NCI-H2196 treated with DMSO at 0.1 percent for 48 hours (cell line): ENCODE results near the gene KRT82.

Experiments used
- DNase-seq: peaks from one replicate; lab custom pipeline; 2025; ENCODE audit not compliant: unreplicated experiment; lab: John Stamatoyannopoulos, UW

The KRT82 gene

DNA sequence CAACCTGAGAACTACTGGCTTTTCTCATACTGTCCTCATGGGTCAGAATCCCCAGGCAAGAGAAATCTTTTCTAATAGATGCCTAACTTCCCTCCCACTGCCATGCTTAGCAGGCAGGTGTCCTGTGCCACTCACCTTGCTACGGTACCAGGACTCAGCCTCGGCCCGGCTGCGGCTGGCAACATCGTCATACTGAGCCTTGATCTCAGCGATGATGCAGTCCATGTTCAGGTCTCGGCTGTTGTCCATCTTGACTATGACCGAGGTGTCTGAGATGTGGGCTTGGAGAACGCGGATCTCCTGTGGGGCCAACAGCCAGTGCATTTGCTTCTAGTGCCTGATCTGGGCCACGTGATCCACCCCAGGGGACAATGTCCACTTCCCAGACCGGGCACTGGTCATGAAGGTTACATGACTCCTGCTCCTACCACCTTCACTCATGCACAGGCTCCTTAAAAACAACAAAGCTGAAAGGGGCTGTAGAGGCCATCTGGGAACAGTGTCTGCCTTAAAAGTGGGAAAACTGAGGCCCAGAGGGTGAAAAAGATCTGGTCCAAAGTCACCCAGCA is 42.9 kb downstream of the KRT82 start:
- DNase-seq, result no peak

DNA sequence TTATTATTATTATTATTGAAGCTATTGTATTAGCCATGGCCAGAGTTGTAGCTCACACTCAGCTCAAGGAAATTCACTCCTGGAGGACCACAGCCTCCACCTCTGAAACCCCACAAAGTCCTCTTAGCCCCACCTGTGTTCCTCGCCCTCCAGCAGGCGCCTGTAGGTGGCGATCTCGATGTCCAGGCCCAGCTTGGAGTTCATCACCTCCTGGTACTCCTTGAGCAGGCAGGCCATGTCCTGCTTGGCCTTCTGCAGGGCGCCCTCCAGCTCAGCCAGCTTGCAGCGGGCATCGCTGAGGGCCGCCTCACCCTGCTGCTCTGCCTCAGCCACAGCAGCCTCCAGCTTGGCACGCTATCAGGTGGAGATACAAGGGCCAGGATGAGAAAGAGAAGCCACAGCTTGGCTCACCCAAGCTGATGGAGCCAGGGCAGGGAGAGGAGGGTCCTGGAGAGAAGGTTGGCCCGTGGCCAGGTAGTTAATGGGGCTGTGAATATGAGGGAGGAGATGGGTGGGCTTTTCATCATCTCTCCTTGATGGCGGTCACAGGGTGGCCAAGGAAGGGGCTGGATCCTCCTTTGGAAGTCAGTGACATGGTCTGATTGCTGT is 43.9 kb downstream of the KRT82 start:
- DNase-seq, result no peak

DNA sequence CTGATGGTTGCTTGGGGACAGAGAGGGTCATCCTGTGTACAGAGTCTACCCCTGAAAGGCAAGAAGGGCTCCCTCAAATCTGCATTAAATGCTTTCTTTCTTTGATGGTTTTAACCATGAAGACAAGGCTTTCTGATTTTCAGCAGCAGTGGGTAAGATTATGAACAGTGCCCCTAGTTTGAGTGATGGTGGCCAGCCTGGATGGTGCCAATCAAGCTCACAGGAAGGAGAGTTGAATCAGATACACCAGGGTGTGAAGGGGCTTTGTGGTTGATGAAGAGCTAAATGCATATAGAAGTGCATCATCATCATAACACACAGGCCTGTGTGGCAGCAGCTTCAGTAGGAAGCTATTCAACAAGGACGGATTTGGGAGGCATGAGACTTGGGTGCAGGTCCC is 44.6 kb downstream of the KRT82 start:
- no peak for DNase-seq

- DNase-seq, result no peak
These were observed 45.4 kb downstream of the KRT82 start for GRCh38 chr12:52360663-52361271.

GRCh38 chr12:52360106-52360662 is 46.0 kb downstream of the KRT82 start:
- no peak for DNase-seq

- no peak for DNase-seq
These were observed 46.5 kb downstream of the KRT82 start for GRCh38 chr12:52359621-52360061.

DNA sequence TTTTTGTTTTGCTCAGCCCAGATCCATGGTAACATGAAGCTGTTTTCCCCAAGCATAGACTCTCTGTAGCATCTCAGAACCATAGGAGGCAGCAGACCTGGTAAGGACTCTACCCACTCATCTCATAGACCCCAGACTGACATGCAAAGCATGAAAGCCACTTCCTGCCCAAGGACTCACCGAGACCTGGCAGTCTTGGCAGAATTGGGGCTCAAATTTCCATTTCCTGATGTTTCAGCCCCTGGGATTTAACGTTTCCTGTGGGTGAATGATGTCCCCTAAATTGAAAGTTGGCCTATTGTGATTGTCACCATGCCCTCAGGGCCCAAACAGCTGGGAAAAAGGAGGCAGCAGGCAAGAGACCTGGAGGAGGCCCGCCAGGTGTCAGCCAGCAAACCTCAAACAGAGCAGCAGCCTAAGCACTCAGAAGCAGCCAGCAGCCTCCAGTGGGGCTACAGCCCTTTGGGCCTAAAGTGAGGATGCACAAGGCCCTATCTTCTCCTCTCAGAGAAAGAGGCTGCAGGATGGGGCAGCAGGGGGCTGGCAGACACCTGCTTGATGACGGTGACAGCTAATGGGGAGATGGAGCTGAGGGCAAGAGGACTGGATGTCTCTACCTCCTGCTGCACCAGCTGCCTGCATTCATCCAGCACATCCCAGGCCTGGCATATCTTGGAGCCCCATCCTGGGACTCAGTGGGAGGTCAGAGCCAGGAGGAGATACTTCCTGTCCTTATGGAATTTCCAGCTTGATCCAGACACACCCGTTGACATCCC is 47.4 kb downstream of the KRT82 start:
- no peak for DNase-seq

DNA sequence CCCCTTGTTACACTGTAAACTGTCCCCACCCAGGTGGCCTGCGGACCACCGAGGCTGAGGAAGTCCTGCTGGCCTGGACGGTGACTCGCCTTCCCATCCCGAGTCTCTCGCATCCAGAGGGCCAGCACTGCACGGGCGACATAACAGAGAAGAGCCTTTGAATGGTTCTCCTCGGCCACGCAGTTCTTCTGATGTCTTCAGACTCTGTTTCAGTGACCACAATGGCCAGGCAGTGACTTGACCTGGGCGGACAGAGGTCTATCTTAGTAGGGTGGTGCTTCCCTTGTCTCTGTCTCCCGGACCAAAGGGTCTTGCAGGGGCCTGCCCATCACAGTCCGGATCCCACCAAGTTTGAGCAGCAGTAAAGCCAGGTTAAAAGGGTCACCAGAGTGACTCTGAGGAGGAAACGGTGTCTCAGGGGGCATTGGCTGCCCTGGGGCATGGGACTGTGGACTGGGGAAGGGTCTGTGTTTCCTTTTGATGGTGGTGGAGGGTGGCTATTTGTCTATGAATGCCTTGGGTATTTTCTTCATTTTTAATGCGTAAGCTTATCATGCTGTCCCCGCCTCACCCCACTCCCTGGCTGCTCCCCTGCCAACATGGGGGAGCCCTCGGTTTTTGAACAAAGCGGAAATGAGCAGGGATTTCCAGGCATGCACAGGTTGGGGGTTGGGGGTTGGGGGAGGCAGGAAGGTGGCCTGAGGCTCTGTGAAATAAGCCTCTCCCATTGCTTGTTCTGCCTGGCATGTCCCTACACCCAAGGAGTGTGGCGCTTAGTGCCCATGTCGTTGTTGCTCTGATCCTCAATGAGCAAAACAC is 49.2 kb downstream of the KRT82 start:
- DNase-seq, result no peak

DNA sequence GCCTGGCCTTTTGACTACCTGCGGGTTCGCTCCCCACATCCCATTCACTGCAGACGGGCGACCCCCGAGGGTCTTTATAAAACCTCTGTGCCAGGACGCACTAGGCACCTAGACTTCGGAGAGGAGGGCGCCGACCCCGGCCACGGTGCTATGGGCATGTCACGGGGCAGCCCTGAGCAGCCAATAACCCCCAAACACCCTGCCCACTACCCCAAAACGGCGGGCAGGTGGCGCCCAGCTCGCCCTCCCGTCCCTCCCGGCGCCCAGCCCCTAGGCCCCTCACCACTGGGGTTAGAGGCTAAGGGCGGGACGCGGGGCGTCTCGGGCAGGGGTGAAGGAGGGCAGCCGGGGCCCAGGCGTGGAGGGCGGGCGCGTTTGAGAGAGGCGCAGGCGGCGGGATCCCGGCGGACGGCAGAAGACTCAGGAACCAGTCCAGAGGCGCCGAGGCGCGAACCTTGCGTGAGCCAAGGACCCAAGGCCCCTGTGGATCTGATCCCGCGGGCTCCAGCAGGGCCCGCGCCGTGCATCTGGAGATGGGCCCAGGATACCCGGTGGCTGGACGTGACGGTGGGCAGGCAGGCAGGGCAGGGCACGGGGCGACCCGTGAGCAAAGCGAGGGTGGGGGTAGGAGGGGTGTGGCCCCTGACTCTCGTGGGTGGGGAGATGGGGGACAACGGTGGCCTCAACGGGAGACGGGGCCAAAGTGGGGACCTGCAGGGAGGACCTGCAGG is 49.9 kb downstream of the KRT82 start:
- no peak for DNase-seq

GRCh38 chr12:52355176-52355575 is 51.0 kb downstream of the KRT82 start:
- DNase-seq, result no peak

DNA sequence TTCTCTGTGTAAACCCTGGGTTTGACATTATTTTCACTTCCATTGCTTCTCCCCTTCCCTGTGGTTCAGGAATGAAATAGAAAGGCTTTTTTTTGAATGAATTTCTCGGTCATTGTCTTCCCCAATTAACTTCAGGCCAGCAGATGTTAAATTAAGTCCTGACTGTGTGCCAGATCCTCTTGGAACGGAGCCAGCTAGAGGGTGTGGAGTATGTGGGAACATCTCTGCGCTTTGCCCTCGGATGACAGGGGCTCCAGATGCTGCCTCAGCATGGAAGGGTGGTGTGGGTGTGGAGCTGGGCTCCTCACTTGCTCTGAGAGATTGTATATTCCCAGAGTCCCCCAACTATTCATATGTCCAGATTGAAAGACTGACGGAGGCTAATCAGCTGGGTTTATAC is 51.9 kb downstream of the KRT82 start:
- DNase-seq, result no peak

DNA sequence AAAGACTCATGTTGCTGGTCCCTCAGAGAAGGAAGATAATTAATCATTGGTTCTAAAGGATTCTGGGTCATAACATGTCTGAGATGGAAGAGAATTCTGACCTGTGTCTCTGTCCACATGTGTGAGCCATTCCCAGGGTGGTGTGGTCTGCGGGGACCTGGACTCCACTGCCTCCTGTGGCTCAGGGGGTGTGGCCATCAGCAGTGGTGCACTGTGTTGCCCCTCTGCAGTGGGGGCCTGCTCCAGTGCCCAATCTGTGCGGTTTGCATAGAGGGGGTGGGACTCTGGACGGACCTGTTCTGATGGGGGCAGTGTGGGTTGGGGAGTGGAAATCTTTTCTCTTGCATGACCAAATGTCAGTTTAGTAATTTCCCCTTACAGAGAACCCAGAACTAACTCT is 52.4 kb downstream of the KRT82 start:
- no peak for DNase-seq

DNA sequence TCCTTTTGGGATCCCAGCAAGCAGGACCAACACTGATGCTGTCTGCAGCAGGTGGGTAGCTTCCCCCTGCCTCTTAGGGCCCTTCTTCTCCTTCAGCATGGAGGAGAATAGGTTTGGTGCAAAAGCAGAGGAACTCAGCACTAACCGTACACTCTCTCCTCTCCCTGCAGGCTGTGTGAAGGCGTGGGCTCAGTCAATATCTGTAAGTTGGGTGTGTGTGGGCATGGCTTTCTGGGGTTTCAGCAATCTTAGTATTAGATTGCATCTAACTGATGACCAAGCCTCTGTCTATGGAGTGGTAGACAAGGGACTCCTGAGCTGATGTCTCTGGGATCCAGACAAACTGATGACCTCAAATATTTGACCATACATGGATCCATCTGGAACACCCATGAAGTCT is 53.2 kb downstream of the KRT82 start:
- no peak for DNase-seq

DNA sequence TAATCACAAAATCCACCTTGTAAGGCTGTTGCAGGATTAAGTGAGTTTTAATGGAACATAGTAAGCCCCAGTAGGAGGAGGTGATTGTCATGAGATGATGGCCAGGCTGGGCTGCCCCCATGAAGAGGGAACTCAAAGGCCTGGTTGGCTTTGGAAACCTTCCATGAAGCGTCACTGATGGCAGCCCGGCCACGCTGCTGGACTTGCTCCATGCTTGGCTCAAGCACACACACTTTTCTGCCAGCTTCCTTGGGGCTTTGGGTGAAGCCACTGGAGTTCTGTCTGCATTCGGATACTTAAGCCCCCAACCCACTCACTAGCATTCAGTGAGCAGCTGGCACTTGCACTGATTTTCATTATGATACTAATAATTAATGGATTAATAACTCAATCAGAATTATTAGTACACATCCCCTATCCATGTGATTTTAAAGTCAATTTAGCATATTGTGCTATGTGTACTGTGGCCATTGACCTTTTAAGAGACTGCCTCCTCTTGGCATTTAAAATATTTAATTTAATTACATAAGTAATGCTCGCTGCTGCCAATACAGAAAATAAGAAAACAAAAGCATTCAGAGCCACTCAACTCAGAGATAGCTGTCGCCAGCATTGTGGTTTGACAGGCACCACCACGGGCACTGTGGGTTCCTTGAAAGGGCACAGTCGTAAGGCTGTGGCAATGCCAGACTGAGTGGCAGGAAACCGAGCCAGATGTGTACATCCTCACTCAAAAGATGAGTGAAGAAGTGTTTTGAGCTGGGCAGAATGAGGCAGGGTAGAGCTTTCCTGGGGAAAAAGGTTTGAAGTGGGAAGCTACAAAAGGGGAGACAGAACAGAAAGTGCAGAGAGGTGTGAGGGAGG is 54.7 kb downstream of the KRT82 start:
- DNase-seq, result no peak

DNA sequence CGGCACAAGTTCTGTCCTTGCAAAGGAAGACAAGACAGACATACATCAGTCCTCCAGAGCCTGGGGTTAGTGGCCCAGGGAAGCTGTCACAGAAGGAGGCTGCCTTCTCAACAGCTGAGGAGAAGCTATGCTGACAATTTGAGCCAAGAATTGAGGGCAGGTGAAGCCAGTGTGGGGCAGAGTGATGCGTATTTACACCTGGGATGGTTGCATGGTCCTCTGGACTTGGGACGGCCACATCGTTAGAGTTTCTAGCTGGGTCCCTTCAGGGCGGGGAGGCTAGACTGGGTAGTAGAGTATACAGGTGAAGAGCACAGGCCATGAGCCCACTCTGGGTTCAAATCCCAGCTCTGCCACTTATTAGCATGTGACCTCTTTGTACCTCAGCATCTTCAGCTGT is 55.3 kb downstream of the KRT82 start:
- DNase-seq, result no peak

- DNase-seq, result no peak
These were observed 56.0 kb downstream of the KRT82 start for GRCh38 chr12:52350021-52350620.

DNA sequence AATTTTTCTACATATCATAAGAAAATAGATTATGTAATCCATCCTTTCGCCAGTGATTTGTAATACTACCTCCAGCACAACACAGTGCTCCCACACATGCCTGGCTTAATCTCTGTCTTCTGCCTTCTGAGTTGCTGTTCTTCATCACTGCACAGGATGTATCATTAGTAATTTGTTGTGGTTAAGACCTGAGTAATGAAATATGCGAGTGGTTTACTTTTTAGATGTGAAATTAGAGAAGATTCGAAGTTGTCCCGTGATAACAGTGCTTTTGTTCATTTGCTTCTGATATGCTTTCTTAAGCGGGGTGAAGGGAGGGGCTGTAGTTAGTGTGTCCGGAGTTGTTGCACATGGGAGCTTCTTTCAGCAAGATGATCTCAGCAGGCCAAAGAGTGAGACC is 56.9 kb downstream of the KRT82 start:
- no peak for DNase-seq

- DNase-seq, result no peak
These were observed 58.3 kb downstream of the KRT82 start for GRCh38 chr12:52347551-52348510.
